Measurements from ENCODE around the gene DCLK1. TPM values are rescaled to one million over a fixed set of nuclear protein-coding genes. Genes with fewer than 3 reads are reported as not detected.
"Not testable (repeated sequence)": the region's sequence is repeated elsewhere in the genome, so short reads cannot be mapped to it uniquely, and the experiment has no call there.

The DCLK1 gene
- total RNA-seq, 1 experiment from 2014 or later: not detected

GRCh38 chr13:36133950-36134626 is 2.9 kb upstream of the DCLK1 start:
- in situ Hi-C loops (cut with HindIII; ENCODE audit: low sequenced_read_pairs): no loop called here
- no peak for DNase-seq (ENCODE audit: low spot score)

GRCh38 chr13:36132376-36132775 is 1.2 kb upstream of the DCLK1 start:
- DNase-seq (ENCODE audit: low spot score): no peak
- in situ Hi-C loops (cut with HindIII; ENCODE audit: low sequenced_read_pairs): no loop called here

GRCh38 chr13:36131931-36132297 is 732 bp upstream of the DCLK1 start:
- in situ Hi-C loops (cut with HindIII; ENCODE audit: low sequenced_read_pairs): no loop called here
- no peak for DNase-seq (ENCODE audit: low spot score)

- DNase-seq (ENCODE audit: low spot score): no peak
- in situ Hi-C loops (cut with HindIII; ENCODE audit: low sequenced_read_pairs): no loop called here
Observed at GRCh38 chr13:36130552-36131221, 495 bp downstream of the DCLK1 start.

- in situ Hi-C loops (cut with HindIII; ENCODE audit: low sequenced_read_pairs): no loop called here
- DNase-seq (ENCODE audit: low spot score): no peak
Observed at GRCh38 chr13:36130193-36130551, 1.0 kb downstream of the DCLK1 start.

- DNase-seq (ENCODE audit: low spot score): no peak
- in situ Hi-C loops (cut with HindIII; ENCODE audit: low sequenced_read_pairs): no loop called here
Observed at GRCh38 chr13:36129539-36129938, 1.6 kb downstream of the DCLK1 start.

- in situ Hi-C loops (cut with HindIII; ENCODE audit: low sequenced_read_pairs): no loop called here
- DNase-seq (ENCODE audit: low spot score): no peak
Observed at GRCh38 chr13:36126491-36126890, 4.7 kb downstream of the DCLK1 start.

- no peak for DNase-seq (ENCODE audit: low spot score)
- in situ Hi-C loops (cut with HindIII; ENCODE audit: low sequenced_read_pairs): no loop called here
Observed at GRCh38 chr13:36125841-36126240, 5.3 kb downstream of the DCLK1 start.

GRCh38 chr13:36124236-36124822 is 6.9 kb downstream of the DCLK1 start:
- DNase-seq (ENCODE audit: low spot score): no peak
- in situ Hi-C loops (cut with HindIII; ENCODE audit: low sequenced_read_pairs): no loop called here

- DNase-seq (ENCODE audit: low spot score): no peak
- in situ Hi-C loops (cut with HindIII; ENCODE audit: low sequenced_read_pairs): no loop called here
Observed at GRCh38 chr13:36115306-36115705, 15.9 kb downstream of the DCLK1 start.

- no peak for DNase-seq (ENCODE audit: low spot score)
- in situ Hi-C loops (cut with HindIII; ENCODE audit: low sequenced_read_pairs): no loop called here
Observed at GRCh38 chr13:36114233-36114632, 16.9 kb downstream of the DCLK1 start.

- no peak for DNase-seq (ENCODE audit: low spot score)
- in situ Hi-C loops (cut with HindIII; ENCODE audit: low sequenced_read_pairs): no loop called here
Observed at GRCh38 chr13:36108954-36109353, 22.2 kb downstream of the DCLK1 start.

- no peak for DNase-seq (ENCODE audit: low spot score)
- in situ Hi-C loops (cut with HindIII; ENCODE audit: low sequenced_read_pairs): no loop called here
Observed at GRCh38 chr13:36108342-36108741, 22.8 kb downstream of the DCLK1 start.

GRCh38 chr13:36107521-36107920 is 23.7 kb downstream of the DCLK1 start:
- in situ Hi-C loops (cut with HindIII; ENCODE audit: low sequenced_read_pairs): no loop called here

GRCh38 chr13:36105726-36106125 is 25.5 kb downstream of the DCLK1 start:
- DNase-seq (ENCODE audit: low spot score): no peak
- in situ Hi-C loops (cut with HindIII; ENCODE audit: low sequenced_read_pairs): no loop called here

More at GRCh38 chr13:36107521-36107920, 23.7 kb downstream of the DCLK1 start:
- no peak for DNase-seq (ENCODE audit: low spot score)

GRCh38 chr13:36102721-36103120 is 28.5 kb downstream of the DCLK1 start:
- in situ Hi-C loops (cut with HindIII; ENCODE audit: low sequenced_read_pairs): no loop called here
- no peak for DNase-seq (ENCODE audit: low spot score)

GRCh38 chr13:36101907-36102306 is 29.3 kb downstream of the DCLK1 start:
- in situ Hi-C loops (cut with HindIII; ENCODE audit: low sequenced_read_pairs): not testable (repeated sequence)

GRCh38 chr13:36101157-36101556 is 30.0 kb downstream of the DCLK1 start:
- no peak for DNase-seq (ENCODE audit: low spot score)
- in situ Hi-C loops (cut with HindIII; ENCODE audit: low sequenced_read_pairs): no loop called here

More at GRCh38 chr13:36101907-36102306, 29.3 kb downstream of the DCLK1 start:
- not testable (repeated sequence) for DNase-seq (ENCODE audit: low spot score)

- no peak for DNase-seq (ENCODE audit: low spot score)
- in situ Hi-C loops (cut with HindIII; ENCODE audit: low sequenced_read_pairs): no loop called here
Observed at GRCh38 chr13:36098080-36098479, 33.1 kb downstream of the DCLK1 start.
